GM19238 (cell line): Measurements from ENCODE around the gene ANKRD33B.

Experiments
- DNase-seq: peaks from one replicate; pipeline ENCODE4 v3.0.0; 2011; ENCODE audit warnings: low spot score; ENCODE audit not compliant: insufficient read length

Gene ANKRD33B

GRCh38 chr5:10577371-10578292 is 13.8 kb downstream of the ANKRD33B start:
- no peak for DNase-seq

- no peak for DNase-seq
Measured at GRCh38 chr5:10578293-10578665, 14.4 kb downstream of the ANKRD33B start.

DNA sequence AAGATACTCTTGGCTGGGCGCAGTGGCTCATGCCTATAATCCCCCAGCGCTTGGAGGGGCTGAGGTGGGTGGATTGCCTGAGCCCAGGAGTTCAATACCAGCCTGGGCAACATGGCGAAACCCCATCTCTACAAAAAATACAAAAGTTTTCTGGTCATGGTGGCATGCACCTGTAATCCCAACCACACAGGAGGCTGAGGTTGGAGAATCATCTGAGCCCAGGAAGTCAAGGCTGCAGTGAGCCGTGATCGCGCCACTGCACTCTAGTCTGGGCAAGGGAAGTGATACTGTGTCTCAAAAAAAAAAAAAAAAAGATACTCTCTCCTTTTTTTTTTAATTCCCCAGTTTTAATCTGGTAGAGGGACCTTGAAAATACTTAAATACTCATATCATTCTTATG is 15.0 kb downstream of the ANKRD33B start:
- no peak for DNase-seq

DNA sequence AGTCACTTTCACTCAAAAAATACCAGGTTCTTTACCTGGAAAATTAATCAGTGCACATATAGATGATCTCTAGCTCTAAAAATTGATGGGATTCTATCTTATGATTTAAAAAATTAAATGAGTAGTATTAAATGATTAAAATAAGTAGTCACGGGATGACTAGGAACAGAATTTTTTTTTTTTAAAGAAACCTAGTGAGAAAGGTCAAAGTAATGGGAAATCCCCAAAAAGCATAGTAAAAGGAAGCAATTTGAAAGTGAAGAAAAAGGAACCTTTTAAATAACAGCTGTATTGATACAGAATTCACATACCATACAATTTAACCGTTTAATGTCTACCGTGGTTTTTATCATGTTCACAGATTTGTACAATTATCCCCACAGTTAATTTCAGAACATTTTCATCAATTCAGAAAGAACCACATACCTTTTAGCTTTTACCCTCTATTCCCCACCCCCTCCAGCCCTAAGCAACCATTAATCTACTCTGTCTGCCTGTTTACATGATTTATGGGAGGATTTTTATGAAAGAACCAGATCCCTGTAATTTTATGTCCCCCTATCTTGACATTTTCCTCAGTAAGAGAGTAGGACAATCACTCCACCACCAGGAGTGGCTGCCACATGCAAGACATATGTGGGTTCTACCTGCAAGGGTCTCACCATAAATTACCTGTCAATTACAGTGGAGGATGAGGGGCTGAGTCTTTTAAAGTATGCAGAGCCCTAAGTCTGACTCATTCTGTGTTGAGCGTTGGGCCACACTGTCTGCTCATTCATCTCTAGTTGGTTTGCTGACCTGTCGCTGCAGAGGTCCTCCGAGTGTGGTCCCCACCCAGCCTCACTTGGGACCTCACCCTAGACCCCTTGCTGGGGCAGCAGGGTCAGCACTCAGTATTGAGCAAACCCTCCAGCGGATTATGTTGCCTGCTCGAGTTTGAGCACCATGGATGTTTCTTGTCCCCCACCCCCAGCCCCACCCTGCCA is 16.0 kb downstream of the ANKRD33B start:
- no peak for DNase-seq

- DNase-seq: no peak
Measured at GRCh38 chr5:10580531-10581423, 16.9 kb downstream of the ANKRD33B start.

GRCh38 chr5:10581424-10581748 is 17.5 kb downstream of the ANKRD33B start:
- no peak for DNase-seq

DNA sequence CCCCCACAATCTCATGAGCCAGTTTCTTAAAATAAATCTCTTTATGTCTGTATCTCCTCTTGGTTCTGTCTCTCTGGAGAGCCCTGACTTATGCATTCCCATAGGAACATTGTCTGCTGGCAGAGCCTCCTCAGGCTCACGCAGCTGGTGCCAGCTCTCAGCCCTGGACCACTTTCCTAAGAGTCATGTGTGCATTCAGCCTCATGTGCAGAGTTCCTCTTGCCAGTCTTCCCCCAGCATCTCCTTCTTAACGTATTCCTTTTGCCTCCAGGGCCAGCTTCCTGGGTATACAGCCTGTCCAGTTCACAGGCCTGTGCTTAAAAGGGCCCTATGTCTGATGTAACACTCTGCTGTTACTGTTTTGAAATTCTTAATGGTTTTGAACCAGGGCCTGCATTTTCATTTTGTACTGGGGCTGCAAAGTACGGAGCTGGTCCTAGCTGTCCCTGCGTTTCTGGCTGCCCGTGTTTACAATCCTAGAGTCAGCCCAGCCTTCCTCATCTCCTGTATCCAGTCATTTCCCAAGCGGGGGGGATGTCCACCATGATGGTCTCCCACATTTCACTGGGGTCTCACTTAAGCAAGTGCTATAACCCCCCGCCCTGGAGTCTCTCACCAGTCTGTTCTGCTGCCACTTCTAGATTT is 18.1 kb downstream of the ANKRD33B start:
- no peak for DNase-seq

DNA sequence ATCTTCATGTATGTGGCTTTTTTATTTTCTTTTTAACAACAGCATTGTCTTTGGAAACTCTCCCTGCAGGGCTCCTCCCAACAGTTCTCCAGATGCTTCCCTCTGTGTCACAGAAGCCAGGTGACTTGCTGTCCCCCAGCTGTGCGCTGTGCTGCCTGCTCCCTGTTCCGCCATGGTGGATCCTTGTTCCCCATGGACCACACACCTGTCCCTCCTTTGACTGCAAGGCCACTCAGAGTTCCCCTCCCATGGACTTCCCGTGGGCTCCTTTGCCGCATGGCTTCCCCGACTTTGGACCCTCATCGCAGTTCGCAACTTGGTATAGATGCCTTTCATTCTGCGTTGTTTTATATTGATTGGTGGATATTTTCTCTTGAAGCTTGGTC is 18.6 kb downstream of the ANKRD33B start:
- DNase-seq: no peak

- no peak for DNase-seq
Measured at GRCh38 chr5:10583663-10584572, 20.0 kb downstream of the ANKRD33B start.

DNA sequence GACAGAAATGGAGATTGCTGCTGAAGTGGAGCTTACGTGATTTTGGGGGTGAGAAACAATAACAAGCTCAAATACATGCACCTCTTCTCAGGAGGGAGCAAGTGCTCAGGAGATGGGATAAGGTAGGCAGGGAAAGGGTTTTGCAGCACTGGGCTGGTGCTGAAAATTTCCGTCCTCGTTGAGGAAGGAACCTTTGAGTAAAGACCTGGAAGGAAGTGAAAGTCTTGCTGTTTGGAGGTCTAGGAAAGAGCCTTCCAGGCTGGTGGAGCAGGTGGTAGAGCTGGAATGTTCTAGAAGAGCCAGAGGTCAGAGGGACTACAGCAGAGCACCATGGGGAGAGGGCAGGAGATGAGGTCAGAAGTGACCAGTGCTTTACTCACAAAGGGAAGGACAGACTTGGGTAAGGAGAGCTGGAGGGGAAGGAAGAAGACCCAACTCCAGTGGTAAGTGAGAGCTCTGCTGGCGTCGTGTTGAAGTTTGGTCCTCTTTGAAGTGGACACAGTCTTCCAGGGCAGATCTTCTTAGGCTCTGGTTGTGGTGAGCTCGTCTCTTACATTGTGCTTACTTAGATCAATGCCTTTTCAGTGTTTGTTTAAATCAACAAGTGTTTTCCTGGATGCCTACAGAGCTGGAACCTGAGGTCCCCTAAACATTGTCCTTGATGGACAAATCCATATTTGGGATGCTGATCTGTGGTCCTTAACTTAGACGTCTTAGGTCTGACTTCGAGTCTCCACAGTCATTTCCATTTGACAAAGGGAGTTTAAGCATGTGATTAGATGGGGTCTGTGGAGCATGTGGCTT is 21.0 kb downstream of the ANKRD33B start:
- no peak for DNase-seq

DNA sequence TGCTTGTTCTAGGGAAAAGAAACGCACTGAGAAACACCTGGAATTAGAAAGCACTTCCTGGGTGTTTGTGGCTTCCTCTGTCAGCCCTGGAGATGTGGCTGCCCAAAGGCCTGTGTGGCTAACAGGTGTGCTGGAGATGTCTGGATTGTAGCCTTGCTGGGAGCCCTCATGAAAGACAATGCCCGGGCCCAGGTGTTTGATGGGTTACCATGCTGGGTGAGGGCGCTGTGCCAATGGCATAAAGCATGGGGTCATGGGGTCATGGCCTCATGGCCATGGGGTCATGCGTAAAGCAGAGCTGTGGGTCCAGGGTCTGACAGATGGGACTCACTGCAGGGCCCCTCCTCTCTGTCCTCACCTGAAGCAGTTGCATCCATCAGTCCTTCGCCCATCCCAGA is 21.6 kb downstream of the ANKRD33B start:
- no peak for DNase-seq

GRCh38 chr5:10586008-10586407 is 22.1 kb downstream of the ANKRD33B start:
- DNase-seq: no peak

DNA sequence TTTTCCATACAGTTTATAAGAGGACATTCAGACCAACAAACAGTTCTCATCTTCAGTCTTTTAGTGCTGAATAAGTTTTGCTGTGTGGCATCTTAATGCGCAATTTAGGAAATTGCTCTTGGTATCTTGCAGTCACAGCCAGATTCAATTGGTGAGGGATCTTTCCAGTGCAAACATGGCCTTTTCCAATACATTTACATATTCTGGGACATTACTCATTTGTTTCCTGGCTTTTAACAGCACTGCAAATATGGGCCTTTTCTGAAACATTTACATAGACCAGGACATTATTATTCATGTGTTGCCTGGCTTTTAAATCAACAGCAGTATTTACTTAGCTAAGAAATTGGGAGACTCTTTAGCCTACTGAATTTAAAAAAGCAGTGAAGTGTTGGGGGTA is 22.7 kb downstream of the ANKRD33B start:
- DNase-seq: no peak

DNA sequence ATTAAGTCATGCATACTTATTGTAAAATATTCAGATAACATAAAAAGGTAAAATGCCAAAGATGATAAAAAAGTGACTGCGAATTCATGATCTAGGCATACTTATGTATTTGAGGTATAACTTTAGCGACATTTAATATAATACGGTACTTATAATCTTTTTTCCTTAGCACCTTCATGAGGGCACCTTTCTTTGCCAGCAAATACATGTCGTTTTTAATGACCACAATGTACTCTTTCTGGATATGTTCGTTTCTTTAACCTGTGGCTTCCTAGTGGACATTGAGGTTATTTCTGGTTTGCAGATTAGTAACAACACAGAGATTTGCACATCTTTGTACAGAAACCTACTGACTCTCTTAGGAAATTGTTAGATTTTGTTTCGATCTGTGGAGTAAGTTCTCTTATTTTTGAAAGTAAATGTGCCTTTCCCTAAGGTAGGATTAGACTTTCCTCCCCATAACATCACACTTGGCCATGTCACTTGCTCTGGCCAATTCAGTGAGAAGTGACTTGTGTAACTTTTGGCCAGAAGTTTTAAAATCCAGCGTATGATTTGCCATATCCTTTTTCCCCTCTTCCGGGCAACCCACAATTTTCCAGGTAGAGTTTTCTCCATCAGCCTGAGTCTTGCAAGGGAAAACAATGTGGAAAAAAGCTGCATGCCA is 24.4 kb downstream of the ANKRD33B start:
- DNase-seq: no peak

DNA sequence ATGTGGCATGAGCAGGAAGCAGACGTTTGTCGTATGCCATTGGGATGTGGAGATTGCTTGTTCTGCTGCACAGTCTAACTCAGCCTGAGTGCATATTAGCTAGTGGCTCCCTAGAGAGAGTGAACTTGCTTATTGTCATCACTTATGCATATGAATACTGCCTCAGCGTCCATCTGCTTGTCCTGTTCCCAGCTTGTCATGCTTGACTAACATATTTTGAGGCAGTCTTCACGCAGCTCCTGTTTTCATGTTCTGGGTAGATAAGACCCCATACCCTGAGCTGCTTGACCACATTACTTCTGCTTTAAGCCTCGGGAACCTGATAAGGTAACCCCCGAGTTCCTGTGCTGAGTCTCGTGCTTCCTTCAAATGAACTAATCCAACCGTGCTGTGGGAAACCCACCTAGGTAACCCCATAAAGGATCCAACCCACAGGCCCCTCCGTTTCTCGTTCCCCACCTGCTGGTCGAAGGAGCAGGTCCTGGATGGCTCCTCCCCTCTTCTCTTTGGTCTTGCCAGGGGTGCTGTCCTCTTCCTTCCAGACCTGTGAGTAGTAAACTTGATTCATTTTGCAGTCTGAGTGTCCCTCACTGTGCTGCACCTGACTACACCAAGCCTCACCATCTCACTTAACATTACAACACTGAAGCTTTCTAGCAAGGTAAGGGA is 25.0 kb downstream of the ANKRD33B start:
- no peak for DNase-seq

DNA sequence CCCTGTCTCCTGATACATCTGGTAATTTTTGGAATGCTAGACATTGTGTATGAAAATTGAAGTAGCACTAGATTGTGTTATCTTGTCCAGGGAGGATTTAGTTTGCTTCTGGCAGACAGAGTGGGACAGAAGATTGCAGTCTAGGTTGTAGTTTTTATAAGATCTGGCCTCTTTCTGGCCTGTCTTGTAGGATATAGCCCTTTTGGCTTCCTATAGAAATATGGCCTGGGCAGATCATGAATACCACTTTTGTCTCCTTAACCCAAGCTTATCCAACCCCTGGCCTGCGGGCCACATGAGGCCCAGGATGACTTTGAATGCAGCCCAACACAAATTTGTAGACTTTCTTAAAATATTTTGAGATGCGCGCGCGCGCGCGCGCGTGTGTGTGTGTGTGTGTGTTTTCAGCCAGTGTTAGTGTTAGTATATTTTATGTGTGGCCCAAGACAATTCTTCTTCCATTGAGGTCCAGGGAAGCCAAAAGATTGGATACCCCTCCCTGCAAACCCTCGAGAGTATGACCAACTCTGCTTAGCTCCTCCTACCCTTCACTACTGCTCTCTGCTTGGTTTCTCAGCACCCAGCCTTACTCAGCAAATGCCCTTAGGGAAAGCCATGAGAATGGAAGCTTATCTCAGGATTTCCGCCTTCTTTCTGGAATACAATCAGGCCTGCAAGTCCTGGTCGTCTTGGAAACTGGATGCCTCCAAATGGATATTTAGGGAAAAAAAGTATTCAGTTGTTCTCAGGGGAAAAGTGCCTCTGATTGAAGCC is 26.5 kb downstream of the ANKRD33B start:
- DNase-seq: no peak

DNA sequence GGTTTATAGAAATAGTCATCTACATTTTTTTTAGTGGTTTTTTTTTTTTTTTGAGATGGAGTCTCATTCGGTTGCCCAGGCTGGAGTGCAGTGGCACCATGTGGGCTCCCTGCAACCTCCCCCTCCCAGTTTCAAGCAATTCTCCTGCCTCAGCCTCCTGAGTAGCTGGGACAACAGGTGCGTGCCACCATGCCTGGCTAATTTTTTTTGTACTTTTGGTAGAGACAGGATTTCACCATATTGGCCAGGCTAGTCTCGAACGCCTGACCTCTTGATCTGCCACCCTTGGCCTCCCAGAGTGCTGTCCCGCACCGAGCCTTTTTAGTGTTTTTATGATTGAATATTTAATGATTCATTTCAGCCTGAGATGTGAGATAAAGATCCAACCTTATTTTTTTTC is 27.3 kb downstream of the ANKRD33B start:
- DNase-seq: no peak
